NB4 (cell line): ENCODE results near the gene UBXN1.

Experiments used
- POLR2A ChIP-seq: IDR thresholded peaks from 2 replicates; pipeline ENCODE4 v1.6.1; 2011; ENCODE audit warnings: mild to moderate bottlenecking; ENCODE audit not compliant: insufficient read length; ENCODE audit errors: extremely low read depth
- TF ChIP-seq, protein P1 (sequence below): IDR thresholded peaks from 2 replicates; pipeline ENCODE4 v1.6.1; 2011; ENCODE audit warnings: low read depth, low read length
- TF ChIP-seq, protein P2 (sequence below): IDR thresholded peaks from one replicate; pipeline ENCODE4 v1.5.1; 2012; ENCODE audit warnings: low read depth, low read length

DNA sequence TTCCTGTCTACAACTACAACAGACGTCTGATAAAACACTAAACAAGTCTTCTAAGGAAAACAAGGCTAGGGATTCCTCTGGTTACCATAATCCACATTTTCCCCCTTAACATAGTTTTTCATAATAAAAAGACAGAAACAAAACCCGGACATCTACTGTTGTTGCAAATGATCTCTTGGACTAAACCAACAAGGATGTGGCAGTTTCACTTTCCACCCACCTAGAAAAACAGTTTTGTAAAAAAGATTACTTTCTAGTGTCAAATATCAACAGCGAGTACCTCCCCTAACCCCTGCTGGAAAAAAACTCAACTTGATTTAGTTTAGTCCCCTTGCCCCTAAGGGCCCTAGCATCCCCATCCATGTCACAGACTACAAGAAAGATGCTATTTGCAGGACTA, 34.0 kb upstream of the UBXN1 start:
- TF ChIP-seq, protein P1, sequence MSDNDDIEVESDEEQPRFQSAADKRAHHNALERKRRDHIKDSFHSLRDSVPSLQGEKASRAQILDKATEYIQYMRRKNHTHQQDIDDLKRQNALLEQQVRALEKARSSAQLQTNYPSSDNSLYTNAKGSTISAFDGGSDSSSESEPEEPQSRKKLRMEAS = no peak
- TF ChIP-seq, protein P2, sequence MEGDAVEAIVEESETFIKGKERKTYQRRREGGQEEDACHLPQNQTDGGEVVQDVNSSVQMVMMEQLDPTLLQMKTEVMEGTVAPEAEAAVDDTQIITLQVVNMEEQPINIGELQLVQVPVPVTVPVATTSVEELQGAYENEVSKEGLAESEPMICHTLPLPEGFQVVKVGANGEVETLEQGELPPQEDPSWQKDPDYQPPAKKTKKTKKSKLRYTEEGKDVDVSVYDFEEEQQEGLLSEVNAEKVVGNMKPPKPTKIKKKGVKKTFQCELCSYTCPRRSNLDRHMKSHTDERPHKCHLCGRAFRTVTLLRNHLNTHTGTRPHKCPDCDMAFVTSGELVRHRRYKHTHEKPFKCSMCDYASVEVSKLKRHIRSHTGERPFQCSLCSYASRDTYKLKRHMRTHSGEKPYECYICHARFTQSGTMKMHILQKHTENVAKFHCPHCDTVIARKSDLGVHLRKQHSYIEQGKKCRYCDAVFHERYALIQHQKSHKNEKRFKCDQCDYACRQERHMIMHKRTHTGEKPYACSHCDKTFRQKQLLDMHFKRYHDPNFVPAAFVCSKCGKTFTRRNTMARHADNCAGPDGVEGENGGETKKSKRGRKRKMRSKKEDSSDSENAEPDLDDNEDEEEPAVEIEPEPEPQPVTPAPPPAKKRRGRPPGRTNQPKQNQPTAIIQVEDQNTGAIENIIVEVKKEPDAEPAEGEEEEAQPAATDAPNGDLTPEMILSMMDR = no peak
- no peak for TF ChIP-seq POLR2A
